GM12874 (cell line): Measurements from ENCODE around the gene PPP2R2D.

Source experiments
- TF ChIP-seq, protein P1 (sequence below): IDR thresholded peaks from 2 replicates; pipeline ENCODE4 v1.5.1; 2011; ENCODE audit warnings: low read depth, mild to moderate bottlenecking, control low read depth, low read length, moderate library complexity; ENCODE audit not compliant: insufficient read depth

The PPP2R2D gene

GRCh38 chr10:131886237-131886636 lies 14.6 kb upstream of the PPP2R2D start:
- TF ChIP-seq, protein P1, sequence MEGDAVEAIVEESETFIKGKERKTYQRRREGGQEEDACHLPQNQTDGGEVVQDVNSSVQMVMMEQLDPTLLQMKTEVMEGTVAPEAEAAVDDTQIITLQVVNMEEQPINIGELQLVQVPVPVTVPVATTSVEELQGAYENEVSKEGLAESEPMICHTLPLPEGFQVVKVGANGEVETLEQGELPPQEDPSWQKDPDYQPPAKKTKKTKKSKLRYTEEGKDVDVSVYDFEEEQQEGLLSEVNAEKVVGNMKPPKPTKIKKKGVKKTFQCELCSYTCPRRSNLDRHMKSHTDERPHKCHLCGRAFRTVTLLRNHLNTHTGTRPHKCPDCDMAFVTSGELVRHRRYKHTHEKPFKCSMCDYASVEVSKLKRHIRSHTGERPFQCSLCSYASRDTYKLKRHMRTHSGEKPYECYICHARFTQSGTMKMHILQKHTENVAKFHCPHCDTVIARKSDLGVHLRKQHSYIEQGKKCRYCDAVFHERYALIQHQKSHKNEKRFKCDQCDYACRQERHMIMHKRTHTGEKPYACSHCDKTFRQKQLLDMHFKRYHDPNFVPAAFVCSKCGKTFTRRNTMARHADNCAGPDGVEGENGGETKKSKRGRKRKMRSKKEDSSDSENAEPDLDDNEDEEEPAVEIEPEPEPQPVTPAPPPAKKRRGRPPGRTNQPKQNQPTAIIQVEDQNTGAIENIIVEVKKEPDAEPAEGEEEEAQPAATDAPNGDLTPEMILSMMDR: no peak

- TF ChIP-seq, protein P1: no peak
Observed at GRCh38 chr10:131888186-131888604, 12.6 kb upstream of the PPP2R2D start.

DNA sequence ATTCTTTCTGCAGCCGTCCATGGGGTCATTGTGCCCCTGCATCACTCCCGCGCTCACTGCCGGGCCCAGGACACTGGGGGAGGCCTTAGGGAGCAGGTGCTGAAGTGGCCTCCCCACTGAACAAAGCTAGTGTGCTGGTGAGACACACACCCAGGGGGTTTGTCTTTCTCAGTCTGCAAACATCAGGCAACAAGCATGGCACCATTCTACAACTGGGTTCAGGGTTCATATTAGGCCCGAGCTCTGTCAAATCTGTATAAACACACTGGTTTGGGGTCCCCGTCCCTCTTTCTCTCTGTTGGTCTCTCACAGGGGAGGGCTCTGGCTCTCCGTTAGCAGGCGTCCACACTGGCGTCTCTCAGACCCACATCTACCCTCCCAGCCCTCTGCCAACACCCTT lies 11.1 kb upstream of the PPP2R2D start:
- TF ChIP-seq, protein P1: no peak

GRCh38 chr10:131890276-131891195 lies 10.3 kb upstream of the PPP2R2D start:
- TF ChIP-seq, protein P1: no peak

- TF ChIP-seq, protein P1: no peak
Observed at GRCh38 chr10:131891196-131891928, 9.4 kb upstream of the PPP2R2D start.

DNA sequence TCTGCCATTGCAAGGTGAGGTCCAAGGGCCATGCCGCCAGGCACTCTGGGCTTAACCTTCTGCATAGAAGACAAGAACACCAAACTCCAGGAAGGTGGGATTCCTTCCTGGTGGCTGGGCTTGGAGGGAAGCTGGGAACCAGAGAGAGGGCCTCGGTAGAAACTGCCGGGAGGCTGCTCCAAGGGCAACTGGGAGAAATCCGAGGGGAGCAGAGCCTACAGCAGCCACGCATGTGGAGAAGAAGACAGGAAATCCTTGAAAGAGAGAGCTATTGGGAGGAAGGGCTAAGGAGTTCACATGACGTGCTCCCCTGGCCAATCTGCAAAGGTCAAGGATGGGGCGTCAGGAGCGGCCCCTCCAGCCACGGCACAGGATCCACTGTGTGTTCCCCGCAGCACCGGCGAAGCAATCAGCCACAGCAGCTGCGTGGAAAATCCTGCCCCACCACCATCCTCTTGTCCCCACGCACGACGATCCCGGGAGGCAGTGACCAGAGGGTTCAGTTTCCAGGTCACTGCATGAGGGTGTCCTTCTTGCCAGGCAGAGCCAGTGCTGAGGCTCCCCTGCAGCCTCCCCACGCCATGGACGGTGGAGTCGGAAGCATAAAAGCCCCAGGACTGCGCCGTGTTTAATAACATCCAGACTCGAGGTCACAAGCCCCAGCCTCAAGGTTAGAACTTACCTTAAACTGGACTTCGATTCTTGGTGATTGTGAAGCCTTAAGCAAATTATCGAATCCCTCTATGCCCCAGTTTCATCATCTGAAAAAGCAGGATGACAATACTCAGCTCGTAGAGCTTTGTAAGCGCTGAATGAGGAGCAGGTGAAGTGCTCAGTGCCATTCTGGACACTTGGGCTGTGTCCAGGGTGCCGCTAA lies 8.6 kb upstream of the PPP2R2D start:
- TF ChIP-seq, protein P1: no peak
